Measurements from ENCODE around the gene RAPGEF4. TPM values are rescaled to one million over a fixed set of nuclear protein-coding genes. Genes with fewer than 3 reads are reported as not detected.

The RAPGEF4 gene
- total RNA-seq, 2 donors from 2014 or later = 10.9 to 12.9 TPM

- intact Hi-C loops (cut with DNase I) = no loop called here
- DNase-seq = no peak
- ATAC-seq = no peak
Observed at GRCh38 chr2:172877826-172878225, 142.2 kb downstream of the RAPGEF4 start.

GRCh38 chr2:172878260-172878659 lies 142.6 kb downstream of the RAPGEF4 start:
- ATAC-seq = no peak
- intact Hi-C loops (cut with DNase I) = no loop called here

GRCh38 chr2:172884336-172884735 lies 148.7 kb downstream of the RAPGEF4 start:
- DNase-seq = no peak
- intact Hi-C loops (cut with DNase I) = no loop called here
- ATAC-seq = no peak

More at GRCh38 chr2:172878260-172878659, 142.6 kb downstream of the RAPGEF4 start:
- no peak for DNase-seq

- DNase-seq = no peak
- no peak for ATAC-seq
- intact Hi-C loops (cut with DNase I) = no loop called here
Observed at GRCh38 chr2:172885996-172886395, 150.4 kb downstream of the RAPGEF4 start.

GRCh38 chr2:172887280-172887679 lies 151.6 kb downstream of the RAPGEF4 start:
- intact Hi-C loops (cut with DNase I) = no loop called here
- DNase-seq = no peak
- ATAC-seq = no peak

- intact Hi-C loops (cut with DNase I) = no loop called here
- DNase-seq = no peak
- ATAC-seq = peak in 1 of 2 donors; percentile 35
Observed at GRCh38 chr2:172888714-172889669, 153.3 kb downstream of the RAPGEF4 start.

- intact Hi-C loops (cut with DNase I) = no loop called here
- DNase-seq (no peak), ATAC-seq (peak; percentile 61 to 67)
Observed at GRCh38 chr2:172889768-172890430, 154.3 kb downstream of the RAPGEF4 start.

GRCh38 chr2:172893111-172893510 lies 157.5 kb downstream of the RAPGEF4 start:
- intact Hi-C loops (cut with DNase I) = no loop called here

GRCh38 chr2:172893671-172894070 lies 158.0 kb downstream of the RAPGEF4 start:
- no peak for DNase-seq
- intact Hi-C loops (cut with DNase I) = no loop called here
- ATAC-seq = no peak

More at GRCh38 chr2:172893111-172893510, 157.5 kb downstream of the RAPGEF4 start:
- ATAC-seq = no peak
- DNase-seq = no peak

- ATAC-seq (no peak), DNase-seq (no peak)
- intact Hi-C loops (cut with DNase I) = no loop called here
Observed at GRCh38 chr2:172894689-172895387, 159.2 kb downstream of the RAPGEF4 start.

- intact Hi-C loops (cut with DNase I) = no loop called here
- DNase-seq (no peak), ATAC-seq (no peak)
Observed at GRCh38 chr2:172896661-172897081, 161.0 kb downstream of the RAPGEF4 start.

- intact Hi-C loops (cut with DNase I) = no loop called here
- ATAC-seq (no peak), DNase-seq (no peak)
Observed at GRCh38 chr2:172900871-172901270, 165.2 kb downstream of the RAPGEF4 start.

- ATAC-seq (no peak), DNase-seq (no peak)
- intact Hi-C loops (cut with DNase I) = no loop called here
Observed at GRCh38 chr2:172901913-172902312, 166.3 kb downstream of the RAPGEF4 start.

- no peak for DNase-seq
- intact Hi-C loops (cut with DNase I) = no loop called here
- no peak for ATAC-seq
Observed at GRCh38 chr2:172904236-172904635, 168.6 kb downstream of the RAPGEF4 start.

GRCh38 chr2:172905937-172906811 lies 170.5 kb downstream of the RAPGEF4 start:
- DNase-seq (peak; percentile 34), ATAC-seq (peak; percentile 96 to 98)
- intact Hi-C loops (cut with DNase I) = no loop called here

- no peak for ATAC-seq
- intact Hi-C loops (cut with DNase I) = no loop called here
Observed at GRCh38 chr2:172908275-172908674, 172.6 kb downstream of the RAPGEF4 start.

GRCh38 chr2:172909454-172909853 lies 173.8 kb downstream of the RAPGEF4 start:
- intact Hi-C loops (cut with DNase I) = no loop called here
- ATAC-seq (no peak), DNase-seq (no peak)

More at GRCh38 chr2:172908275-172908674, 172.6 kb downstream of the RAPGEF4 start:
- DNase-seq = no peak

GRCh38 chr2:172912266-172912665 lies 176.6 kb downstream of the RAPGEF4 start:
- DNase-seq = no peak
- ATAC-seq = no peak
- intact Hi-C loops (cut with DNase I) = no loop called here

Data from left cardiac atrium (tissue), 4 donors.